OCI-LY7 (cell line): ENCODE results near the gene DNAI2. TPM values are rescaled to one million over a fixed set of nuclear protein-coding genes. Genes with fewer than 3 reads are reported as not detected.

Source experiments
- BruUV-seq: library from RNA; stranded (reverse); fragments of 400-500 nt; replicated peaks from 2 replicates; lab custom pipeline; 2021; lab: Mats Ljungman, UMichigan
- CTCF ChIA-PET: fragments of 300-600 bp; sonication (Branson Sonifier 250); formaldehyde crosslinking; loops from one replicate; lab custom pipeline; 2022; ENCODE audit warnings: antibody characterized with exemption; ENCODE audit not compliant: unreplicated experiment; lab: Charles Lee
- POLR2A ChIA-PET: fragments of 300-600 bp; sonication (Branson Sonifier 250); formaldehyde crosslinking; loops from one replicate; lab custom pipeline; 2022; ENCODE audit warnings: antibody characterized with exemption; lab: Charles Lee
- DNase-seq: peaks from one replicate; pipeline ENCODE4 v3.0.0-alpha.2; 2015; ENCODE audit warnings: low spot score
- H2AFZ ChIP-seq: fragments of 200-600 bp; sonication (generic), shearing (Covaris generic); 2 replicates; pipeline ENCODE4 v1.6.1; 2014; ENCODE audit warnings: mild to moderate bottlenecking, antibody characterized with exemption, low read length, moderate library complexity
- H3K27ac ChIP-seq: fragments of 200-600 bp; sonication (generic); 2 replicates; pipeline ENCODE4 v1.5.1; 2014; ENCODE audit warnings: mixed run types, low read depth, mild to moderate bottlenecking, moderate library complexity, low read length, inconsistent platforms; ENCODE audit not compliant: poor library complexity, severe bottlenecking
- H3K36me3 ChIP-seq: fragments of 200-600 bp; sonication (generic); 2 replicates; pipeline ENCODE4 v1.6.1; 2014; ENCODE audit warnings: mild to moderate bottlenecking, antibody characterized with exemption, low read length, moderate library complexity, mixed read lengths; ENCODE audit not compliant: insufficient read depth
- H3K4me1 ChIP-seq: fragments of 200-600 bp; sonication (generic); 2 replicates; pipeline ENCODE4 v1.5.1; 2014; ENCODE audit warnings: mild to moderate bottlenecking, low read length; ENCODE audit not compliant: insufficient read depth, poor library complexity, severe bottlenecking
- H3K4me2 ChIP-seq: fragments of 200-600 bp; sonication (generic); 2 replicates; pipeline ENCODE4 v1.6.1; 2014; ENCODE audit warnings: mild to moderate bottlenecking, low read length
- H3K4me3 ChIP-seq: fragments of 200-600 bp; sonication (generic); 2 replicates; pipeline ENCODE4 v1.5.1; 2014; ENCODE audit warnings: mild to moderate bottlenecking, low read depth, low read length; ENCODE audit not compliant: poor library complexity, severe bottlenecking
- H3K79me2 ChIP-seq: fragments of 200-600 bp; sonication (generic); 2 replicates; pipeline ENCODE4 v1.6.1; 2016; ENCODE audit warnings: low read depth, mild to moderate bottlenecking, low read length, moderate library complexity, mixed read lengths; ENCODE audit not compliant: insufficient read depth
- H3K9me2 ChIP-seq: fragments of 200-600 bp; sonication (generic); 2 replicates; pipeline ENCODE4 v1.6.1; 2016; ENCODE audit warnings: mild to moderate bottlenecking, low read length, mixed read lengths; ENCODE audit not compliant: insufficient read depth
- H3K9me3 ChIP-seq: fragments of 200-600 bp; sonication (generic); 2 replicates; pipeline ENCODE4 v1.6.1; 2014; ENCODE audit warnings: mild to moderate bottlenecking, mixed run types, low read length, mixed read lengths
- H4K20me1 ChIP-seq: fragments of 200-600 bp; sonication (generic); 2 replicates; pipeline ENCODE4 v1.6.1; 2014; ENCODE audit warnings: mild to moderate bottlenecking, antibody characterized with exemption, low read length, moderate library complexity, mixed read lengths; ENCODE audit not compliant: insufficient read depth
- CTCF ChIP-seq: fragments of 200-600 bp; sonication (generic); conservative IDR thresholded peaks from 2 replicates; pipeline ENCODE4 v1.5.1; 2014; ENCODE audit warnings: mild to moderate bottlenecking, antibody characterized with exemption, low read length, moderate library complexity, mixed read lengths
- EZH2phosphoT487 ChIP-seq: fragments of 200-600 bp; sonication (generic); IDR thresholded peaks from 2 replicates; pipeline ENCODE4 v1.6.1; 2018; ENCODE audit warnings: low read depth, borderline replicate concordance, mild to moderate bottlenecking, mixed run types, antibody characterized with exemption, low read length, moderate library complexity, mixed read lengths
- intact Hi-C: fragments of 100-400 bp; cut with micrococcal nuclease; formaldehyde crosslinking; loops from one replicate; pipeline ENCODE4 v1.10.0; 2022; ENCODE audit not compliant: unreplicated experiment
- total RNA-seq, 2 experiments: library from RNA; depleted of rRNA in 1 of 2; stranded (reverse); fragments of >200 nt in 1 of 2; shearing (Covaris generic) in 1 of 2; gene quantifications; 2 replicates each; pipeline ENCODE4 v1.2.3, GENCODE V29; 2014 to 2022

DNAI2 gene
- total RNA-seq, 2 experiments from 2014 or later = not detected

- CTCF ChIA-PET = no interaction called here
- no TSS peak for BruUV-seq
- H3K9me3 ChIP-seq = no peaks in the 10 kb centered on the region
- no peaks in the 10 kb centered on the region for H3K36me3 ChIP-seq
- intact Hi-C loops = no loop called here
- no peaks in the 10 kb centered on the region for H3K9me2 ChIP-seq
- H3K27ac ChIP-seq = no peak overlapping the region
- TF ChIP-seq EZH2phosphoT487 = no peak
- TF ChIP-seq CTCF = no peak
- no peak for DNase-seq
- no peaks in the 10 kb centered on the region for H4K20me1 ChIP-seq
- no peaks in the 10 kb centered on the region for H3K79me2 ChIP-seq
- no peak overlapping the region for H3K4me2 ChIP-seq
- POLR2A ChIA-PET = no interaction called here
- no peaks in the 10 kb centered on the region for H3K4me1 ChIP-seq
- no peak overlapping the region for H3K4me3 ChIP-seq
- H2AFZ ChIP-seq = no peak overlapping the region
Measured at GRCh38 chr17:74343526-74344284, 69.7 kb downstream of the DNAI2 start.

- no peak overlapping the region for H3K27ac ChIP-seq
- H2AFZ ChIP-seq = no peak overlapping the region
- H3K79me2 ChIP-seq = no peaks in the 10 kb centered on the region
- H4K20me1 ChIP-seq = no peaks in the 10 kb centered on the region
- ChIA-PET CTCF (no interaction called here), POLR2A (no interaction called here)
- no peaks in the 10 kb centered on the region for H3K4me1 ChIP-seq
- no TSS peak for BruUV-seq
- H3K36me3 ChIP-seq = no peaks in the 10 kb centered on the region
- H3K9me3 ChIP-seq = no peaks in the 10 kb centered on the region
- no peaks in the 10 kb centered on the region for H3K9me2 ChIP-seq
- no peak overlapping the region for H3K4me3 ChIP-seq
- DNase-seq = no peak
- TF ChIP-seq CTCF (no peak), EZH2phosphoT487 (no peak)
- no peak overlapping the region for H3K4me2 ChIP-seq
- intact Hi-C loops = no loop called here
Measured at GRCh38 chr17:74344658-74345057, 70.6 kb downstream of the DNAI2 start.
